GM12875 (cell line): ENCODE measurements around the gene GALNT7.

Source experiments
- H3K4me3 ChIP-seq: one replicate; pipeline ENCODE4 v1.5.1; 2011; ENCODE audit warnings: low read depth, low read length, control low read depth
- CTCF ChIP-seq: IDR thresholded peaks from 2 replicates; pipeline ENCODE4 v1.5.1; 2011; ENCODE audit warnings: low read depth, mild to moderate bottlenecking, control low read depth, inconsistent platforms, low read length, moderate library complexity, borderline replicate concordance; ENCODE audit not compliant: insufficient read depth

Gene GALNT7

GRCh38 chr4:173227756-173228155 lies 59.1 kb downstream of the GALNT7 start:
- no peak overlapping the region for H3K4me3 ChIP-seq
- TF ChIP-seq CTCF, result no peak

GRCh38 chr4:173230062-173230461 lies 61.5 kb downstream of the GALNT7 start:
- TF ChIP-seq CTCF, result no peak
- H3K4me3 ChIP-seq, result no peak overlapping the region

GRCh38 chr4:173231916-173232315 lies 63.3 kb downstream of the GALNT7 start:
- no peak for TF ChIP-seq CTCF
- H3K4me3 ChIP-seq, result no peak overlapping the region

- no peak for TF ChIP-seq CTCF
- no peak overlapping the region for H3K4me3 ChIP-seq
Measured at GRCh38 chr4:173233857-173234256, 65.2 kb downstream of the GALNT7 start.

- no peak for TF ChIP-seq CTCF
- no peak overlapping the region for H3K4me3 ChIP-seq
Measured at GRCh38 chr4:173235050-173235449, 66.4 kb downstream of the GALNT7 start.

- H3K4me3 ChIP-seq, result no peak overlapping the region
- TF ChIP-seq CTCF, result no peak
Measured at GRCh38 chr4:173236301-173236700, 67.7 kb downstream of the GALNT7 start.

GRCh38 chr4:173237152-173237551 lies 68.5 kb downstream of the GALNT7 start:
- no peak overlapping the region for H3K4me3 ChIP-seq
- TF ChIP-seq CTCF, result no peak
